PFSK-1 (cell line): ENCODE results near the gene DPF3.

Experiments
- FOXP2 ChIP-seq: optimal IDR thresholded peaks from 2 replicates; pipeline ENCODE3; 2011; ENCODE audit warnings: borderline replicate concordance, control low read depth, inconsistent platforms; ENCODE audit not compliant: insufficient read depth; ENCODE audit errors: extremely low read length, extremely low read depth
- POLR2AphosphoS5 ChIP-seq: IDR thresholded peaks from 2 replicates; pipeline ENCODE4 v1.6.1; 2012; ENCODE audit warnings: low read depth, mild to moderate bottlenecking, control low read depth, low read length, moderate library complexity
- SIN3A ChIP-seq: IDR thresholded peaks from 2 replicates; pipeline ENCODE4 v1.6.1; 2012; ENCODE audit warnings: mild to moderate bottlenecking, low read length, moderate library complexity, borderline replicate concordance; ENCODE audit not compliant: insufficient read depth
- TAF1 ChIP-seq: IDR thresholded peaks from 2 replicates; pipeline ENCODE4 v1.6.1; 2012; ENCODE audit warnings: low read length, control low read depth, borderline replicate concordance; ENCODE audit not compliant: insufficient read depth
- TF ChIP-seq, protein P1 (sequence below), 2 experiments: IDR thresholded peaks; 2 replicates each; pipeline versions ENCODE4 v1.6.1 to v1.8.0; 2011 to 2012; ENCODE audit warnings: low read depth in 2 of 2, low read length in 2 of 2, control low read depth in 1 of 2, inconsistent platforms in 1 of 2, mild to moderate bottlenecking in 1 of 2, moderate library complexity in 1 of 2; ENCODE audit not compliant: insufficient read depth in 1 of 2

DPF3 gene

DNA sequence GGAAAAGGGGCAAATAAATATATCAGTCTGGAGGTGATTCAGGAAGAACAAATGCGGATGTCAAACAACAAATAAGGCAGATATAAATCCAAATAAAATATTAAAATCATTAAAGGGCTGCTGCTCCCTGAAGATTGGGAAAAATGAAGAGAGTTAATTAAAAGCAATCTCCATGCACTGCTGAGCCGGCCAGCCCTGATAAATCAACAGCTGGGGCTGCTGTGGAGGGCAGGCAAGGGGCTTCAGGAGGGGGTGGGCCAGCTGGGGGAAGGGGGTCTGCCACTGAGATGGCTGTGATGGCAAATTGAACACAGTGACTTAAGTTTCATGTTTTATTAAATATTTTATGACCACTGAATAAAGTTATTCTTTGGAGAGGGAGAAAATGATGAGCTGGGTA is 12.4 kb downstream of the DPF3 start:
- TF ChIP-seq, protein P1, sequence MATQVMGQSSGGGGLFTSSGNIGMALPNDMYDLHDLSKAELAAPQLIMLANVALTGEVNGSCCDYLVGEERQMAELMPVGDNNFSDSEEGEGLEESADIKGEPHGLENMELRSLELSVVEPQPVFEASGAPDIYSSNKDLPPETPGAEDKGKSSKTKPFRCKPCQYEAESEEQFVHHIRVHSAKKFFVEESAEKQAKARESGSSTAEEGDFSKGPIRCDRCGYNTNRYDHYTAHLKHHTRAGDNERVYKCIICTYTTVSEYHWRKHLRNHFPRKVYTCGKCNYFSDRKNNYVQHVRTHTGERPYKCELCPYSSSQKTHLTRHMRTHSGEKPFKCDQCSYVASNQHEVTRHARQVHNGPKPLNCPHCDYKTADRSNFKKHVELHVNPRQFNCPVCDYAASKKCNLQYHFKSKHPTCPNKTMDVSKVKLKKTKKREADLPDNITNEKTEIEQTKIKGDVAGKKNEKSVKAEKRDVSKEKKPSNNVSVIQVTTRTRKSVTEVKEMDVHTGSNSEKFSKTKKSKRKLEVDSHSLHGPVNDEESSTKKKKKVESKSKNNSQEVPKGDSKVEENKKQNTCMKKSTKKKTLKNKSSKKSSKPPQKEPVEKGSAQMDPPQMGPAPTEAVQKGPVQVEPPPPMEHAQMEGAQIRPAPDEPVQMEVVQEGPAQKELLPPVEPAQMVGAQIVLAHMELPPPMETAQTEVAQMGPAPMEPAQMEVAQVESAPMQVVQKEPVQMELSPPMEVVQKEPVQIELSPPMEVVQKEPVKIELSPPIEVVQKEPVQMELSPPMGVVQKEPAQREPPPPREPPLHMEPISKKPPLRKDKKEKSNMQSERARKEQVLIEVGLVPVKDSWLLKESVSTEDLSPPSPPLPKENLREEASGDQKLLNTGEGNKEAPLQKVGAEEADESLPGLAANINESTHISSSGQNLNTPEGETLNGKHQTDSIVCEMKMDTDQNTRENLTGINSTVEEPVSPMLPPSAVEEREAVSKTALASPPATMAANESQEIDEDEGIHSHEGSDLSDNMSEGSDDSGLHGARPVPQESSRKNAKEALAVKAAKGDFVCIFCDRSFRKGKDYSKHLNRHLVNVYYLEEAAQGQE (IDR thresholded peaks at IDR 0.05; ENCODE audit: insufficient read depth in 1 of 2, low read depth in 2 of 2, low read length in 2 of 2): no peak
- TF ChIP-seq FOXP2: no peak
- no peak for TF ChIP-seq SIN3A
- TF ChIP-seq TAF1: no peak
- TF ChIP-seq POLR2AphosphoS5: no peak

DNA sequence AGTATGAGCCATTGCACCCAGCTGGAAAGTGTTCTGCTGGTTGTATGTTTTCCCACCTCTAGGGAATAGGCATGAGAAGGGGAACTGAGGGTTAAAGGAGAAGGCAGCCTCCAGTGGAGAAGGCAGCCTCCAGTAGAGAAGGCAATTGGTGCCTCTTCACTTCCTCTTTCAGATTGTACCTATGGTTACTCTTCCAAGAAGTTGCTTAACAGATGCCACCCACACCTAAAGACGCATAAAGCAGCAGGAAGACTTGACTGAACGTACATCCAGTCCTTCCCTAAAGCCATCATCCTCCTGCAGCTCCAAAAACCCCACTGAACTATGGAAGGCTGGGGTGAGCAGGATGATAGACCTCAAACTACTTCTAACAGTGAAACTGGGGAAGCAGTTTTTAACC is 13.1 kb downstream of the DPF3 start:
- TF ChIP-seq POLR2AphosphoS5: no peak
- TF ChIP-seq SIN3A: no peak
- TF ChIP-seq TAF1: no peak

DNA sequence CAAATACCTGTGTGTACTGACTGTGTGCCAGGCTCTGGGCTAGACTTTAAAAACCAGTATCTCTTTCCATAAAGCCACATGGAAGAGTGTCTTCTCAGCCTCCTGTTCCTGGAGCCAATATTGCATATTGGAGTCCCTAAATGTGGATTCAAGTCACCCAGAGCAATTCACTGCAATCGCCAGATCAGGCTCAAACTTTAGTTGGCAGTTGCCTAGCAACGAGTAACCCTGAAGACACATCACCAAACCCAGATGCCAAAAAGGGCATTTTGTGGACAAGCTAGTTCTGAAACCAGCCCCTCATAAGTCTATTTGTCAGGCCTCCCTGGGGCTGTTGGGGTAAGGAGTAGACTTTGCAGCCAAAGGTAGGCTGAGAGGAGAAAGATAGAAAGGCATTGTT is 13.7 kb downstream of the DPF3 start:
- TF ChIP-seq TAF1 (no peak), FOXP2 (no peak), POLR2AphosphoS5 (no peak), SIN3A (no peak)
- TF ChIP-seq, protein P1 (IDR thresholded peaks at IDR 0.05; ENCODE audit: insufficient read depth in 1 of 2, low read depth in 2 of 2, low read length in 2 of 2): no peak

DNA sequence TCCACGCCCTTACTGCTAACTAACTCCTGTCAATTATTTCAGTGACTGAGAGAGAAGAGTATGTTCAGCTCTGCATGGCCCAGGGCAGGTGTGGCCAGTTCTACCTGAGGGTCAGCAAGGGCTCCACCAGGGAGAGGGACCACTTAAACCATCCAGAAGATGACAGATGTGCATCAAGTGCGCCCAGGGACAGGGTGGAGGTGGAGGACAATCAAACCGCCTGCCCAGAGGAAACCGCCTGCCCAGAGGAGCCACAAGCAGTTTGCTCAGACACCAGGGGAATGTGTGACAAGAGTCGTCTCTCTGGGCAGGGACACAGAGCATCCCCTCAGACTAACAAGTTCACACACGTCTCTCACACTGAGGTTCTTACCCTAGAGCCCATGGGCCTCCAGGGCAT is 14.5 kb downstream of the DPF3 start:
- no peak for TF ChIP-seq TAF1
- TF ChIP-seq SIN3A: no peak
- TF ChIP-seq FOXP2: no peak
- TF ChIP-seq, protein P1 (IDR thresholded peaks at IDR 0.05; ENCODE audit: insufficient read depth in 1 of 2, low read depth in 2 of 2, low read length in 2 of 2): no peak
- TF ChIP-seq POLR2AphosphoS5: no peak

DNA sequence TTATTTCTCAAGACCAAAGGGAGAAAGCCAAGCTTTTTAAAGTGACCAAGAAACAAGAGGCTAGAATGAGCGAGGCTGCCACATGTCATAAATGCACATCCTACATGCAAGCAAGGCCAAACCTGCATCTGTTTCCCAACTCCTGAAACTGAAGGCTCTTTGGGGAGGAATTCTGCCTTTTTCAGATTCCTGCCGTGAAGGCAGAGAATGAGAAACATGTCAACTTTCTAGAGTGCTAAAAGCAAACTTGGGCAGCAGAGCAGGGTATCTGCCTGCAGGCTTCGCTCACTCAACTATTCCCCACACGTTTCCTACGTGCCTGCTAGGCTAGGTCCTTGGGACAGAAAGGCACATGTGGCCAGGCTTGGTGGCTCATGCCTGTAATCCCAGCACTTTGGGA is 15.2 kb downstream of the DPF3 start:
- no peak for TF ChIP-seq FOXP2
- TF ChIP-seq, protein P1 (IDR thresholded peaks at IDR 0.05; ENCODE audit: insufficient read depth in 1 of 2, low read depth in 2 of 2, low read length in 2 of 2): no peak
- TF ChIP-seq POLR2AphosphoS5: no peak
- no peak for TF ChIP-seq SIN3A
- no peak for TF ChIP-seq TAF1

DNA sequence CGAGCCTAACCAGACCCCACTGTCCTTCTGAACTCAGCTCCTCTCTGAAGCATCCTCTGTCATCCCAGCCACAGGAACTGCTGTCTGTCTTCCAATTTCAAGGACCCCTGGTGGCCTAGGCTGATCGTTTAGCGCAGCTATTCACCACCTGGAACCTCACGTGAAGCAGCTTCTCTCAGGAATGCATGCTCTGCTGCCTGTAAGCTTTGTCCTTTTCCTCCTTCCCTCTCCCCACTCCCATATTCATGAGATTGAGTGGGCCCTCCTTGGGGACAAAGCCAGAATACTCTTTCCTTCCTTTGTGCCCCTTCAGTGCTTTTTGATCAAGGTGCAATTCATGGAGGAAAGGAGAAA is 17.2 kb downstream of the DPF3 start:
- TF ChIP-seq SIN3A (no peak), FOXP2 (no peak)
